ENCODE measurements around the gene TRUB2. TPM values are rescaled to one million over a fixed set of nuclear protein-coding genes. Genes with fewer than 3 reads are reported as not detected.

The TRUB2 gene
- total RNA-seq, 1 experiment from 2014 or later, result 42.1 TPM

GRCh38 chr9:128323212-128323730 lies 1.0 kb upstream of the TRUB2 start:
- H3K4me3 ChIP-seq (replicated peaks in 1 of 2; ENCODE audit: low read depth in 1 of 2, low read length in 2 of 2), result peak overlapping the region; percentile 99 to 100
- peak overlapping the region; percentile 89 for H3K4me2 ChIP-seq (ENCODE audit: low read length)
- peaks cover 6 to 16% of the 10 kb centered on the region in 2 experiments; a peak in 3 of 4 replicates for H3K36me3 ChIP-seq (ENCODE audit: control insufficient read depth in 1 of 2, insufficient read depth in 2 of 2, low read length in 2 of 2)
- H3K27ac ChIP-seq (ENCODE audit: low read depth, low read length), result peak overlapping the region; percentile 93
- CTCF ChIA-PET, result no interaction called here
- H3K27me3 ChIP-seq (ENCODE audit: insufficient read depth, low read length), result no peaks in the 10 kb centered on the region
- H2AFZ ChIP-seq (ENCODE audit: low read depth, low read length, poor library complexity, severe bottlenecking), result no peak overlapping the region
- peaks cover 38% of the 10 kb centered on the region for H3K79me2 ChIP-seq (ENCODE audit: insufficient read depth, low read length)
- intact Hi-C loops (cut with micrococcal nuclease), result loop anchor here (2.0 kb wide), 1 partner anchor 16 kb away; no protein-coding TSS in a partner anchor
- TF ChIP-seq ZFX (IDR thresholded peaks at IDR 0.05) (no peak), ZBTB33 (IDR thresholded peaks at IDR 0.05; ENCODE audit: extremely low read depth, insufficient replicate concordance, low read length) (no peak), TCF7L2 (IDR thresholded peaks at IDR 0.05; ENCODE audit: borderline replicate concordance, extremely low read depth, insufficient read depth, insufficient read length) (no peak), FOSL1 (IDR thresholded peaks at IDR 0.05; ENCODE audit: low read depth) (no peak), ZNF274 (IDR thresholded peaks at IDR 0.05; ENCODE audit: low read depth, low read length) (no peak), SRF (IDR thresholded peaks at IDR 0.05; ENCODE audit: low read depth) (no peak), YY1 (IDR thresholded peaks at IDR 0.05; ENCODE audit: extremely low read depth, insufficient replicate concordance, low read depth, low read length) (no peak), JUND (IDR thresholded peaks at IDR 0.05) (no peak), CTCF (IDR thresholded peaks at IDR 0.05 in 2 of 3, conservative IDR thresholded peaks at IDR 0.05 in 1 of 3; ENCODE audit: borderline replicate concordance in 1 of 3, insufficient read depth in 1 of 3, low read depth in 2 of 3, low read length in 2 of 3) (no peak), CEBPB (IDR thresholded peaks at IDR 0.05; ENCODE audit: low read depth) (no peak), SP1 (IDR thresholded peaks at IDR 0.05; ENCODE audit: low read depth) (no peak), POLR2AphosphoS5 (IDR thresholded peaks at IDR 0.05; ENCODE audit: low read depth, low read length) (no peak), CBX3 (IDR thresholded peaks at IDR 0.05; ENCODE audit: low read depth) (no peak), EZH2phosphoT487 (IDR thresholded peaks at IDR 0.05; ENCODE audit: borderline replicate concordance) (no peak), EZH2 (IDR thresholded peaks at IDR 0.05) (no peak), POLR2A (IDR thresholded peaks at IDR 0.05; ENCODE audit: borderline replicate concordance, extremely low read depth, insufficient read depth, insufficient read length) (no peak)
- TF ChIP-seq, protein P1, sequence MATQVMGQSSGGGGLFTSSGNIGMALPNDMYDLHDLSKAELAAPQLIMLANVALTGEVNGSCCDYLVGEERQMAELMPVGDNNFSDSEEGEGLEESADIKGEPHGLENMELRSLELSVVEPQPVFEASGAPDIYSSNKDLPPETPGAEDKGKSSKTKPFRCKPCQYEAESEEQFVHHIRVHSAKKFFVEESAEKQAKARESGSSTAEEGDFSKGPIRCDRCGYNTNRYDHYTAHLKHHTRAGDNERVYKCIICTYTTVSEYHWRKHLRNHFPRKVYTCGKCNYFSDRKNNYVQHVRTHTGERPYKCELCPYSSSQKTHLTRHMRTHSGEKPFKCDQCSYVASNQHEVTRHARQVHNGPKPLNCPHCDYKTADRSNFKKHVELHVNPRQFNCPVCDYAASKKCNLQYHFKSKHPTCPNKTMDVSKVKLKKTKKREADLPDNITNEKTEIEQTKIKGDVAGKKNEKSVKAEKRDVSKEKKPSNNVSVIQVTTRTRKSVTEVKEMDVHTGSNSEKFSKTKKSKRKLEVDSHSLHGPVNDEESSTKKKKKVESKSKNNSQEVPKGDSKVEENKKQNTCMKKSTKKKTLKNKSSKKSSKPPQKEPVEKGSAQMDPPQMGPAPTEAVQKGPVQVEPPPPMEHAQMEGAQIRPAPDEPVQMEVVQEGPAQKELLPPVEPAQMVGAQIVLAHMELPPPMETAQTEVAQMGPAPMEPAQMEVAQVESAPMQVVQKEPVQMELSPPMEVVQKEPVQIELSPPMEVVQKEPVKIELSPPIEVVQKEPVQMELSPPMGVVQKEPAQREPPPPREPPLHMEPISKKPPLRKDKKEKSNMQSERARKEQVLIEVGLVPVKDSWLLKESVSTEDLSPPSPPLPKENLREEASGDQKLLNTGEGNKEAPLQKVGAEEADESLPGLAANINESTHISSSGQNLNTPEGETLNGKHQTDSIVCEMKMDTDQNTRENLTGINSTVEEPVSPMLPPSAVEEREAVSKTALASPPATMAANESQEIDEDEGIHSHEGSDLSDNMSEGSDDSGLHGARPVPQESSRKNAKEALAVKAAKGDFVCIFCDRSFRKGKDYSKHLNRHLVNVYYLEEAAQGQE (IDR thresholded peaks at IDR 0.05; ENCODE audit: low read depth), result no peak
- TF ChIP-seq, protein P2, sequence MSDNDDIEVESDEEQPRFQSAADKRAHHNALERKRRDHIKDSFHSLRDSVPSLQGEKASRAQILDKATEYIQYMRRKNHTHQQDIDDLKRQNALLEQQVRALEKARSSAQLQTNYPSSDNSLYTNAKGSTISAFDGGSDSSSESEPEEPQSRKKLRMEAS (IDR thresholded peaks at IDR 0.05), result no peak
- TF ChIP-seq, protein P3, sequence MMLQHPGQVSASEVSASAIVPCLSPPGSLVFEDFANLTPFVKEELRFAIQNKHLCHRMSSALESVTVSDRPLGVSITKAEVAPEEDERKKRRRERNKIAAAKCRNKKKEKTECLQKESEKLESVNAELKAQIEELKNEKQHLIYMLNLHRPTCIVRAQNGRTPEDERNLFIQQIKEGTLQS (IDR thresholded peaks at IDR 0.05), result no peak
- no peaks in the 10 kb centered on the region for H3K9me3 ChIP-seq (ENCODE audit: control insufficient read depth in 1 of 2, insufficient read depth in 1 of 2, low read depth in 1 of 2, low read length in 2 of 2)
- H3K9me2 ChIP-seq (ENCODE audit: insufficient read depth), result no peaks in the 10 kb centered on the region
- no peaks in the 10 kb centered on the region for H4K20me1 ChIP-seq (ENCODE audit: insufficient read depth)
- H3K4me1 ChIP-seq (ENCODE audit: control insufficient read depth in 1 of 2, insufficient read depth in 2 of 2, low read length in 2 of 2), result peaks cover 13 to 26% of the 10 kb centered on the region in 2 experiments
- POLR2A ChIA-PET, result no interaction called here
- ATAC-seq (no peak), DNase-seq (ENCODE audit: low read depth, low spot score) (no peak)
- RAD21 ChIA-PET (ENCODE audit: low non-redundant PET in 1 of 2, low total read pairs in 2 of 2, uncharacterized antibody in 2 of 2, unreplicated experiment in 2 of 2), result no interaction called here
- BruUV-seq (replicated peaks), result TSS peak; percentile 69
- peak overlapping the region; percentile 85 for H3K9ac ChIP-seq (ENCODE audit: low read length)

Data from HCT116 (cell line).